ENCODE data around the gene MYPOP. TPM values are rescaled to one million over a fixed set of nuclear protein-coding genes. Genes with fewer than 3 reads are reported as not detected.

The MYPOP gene
- total RNA-seq, 1 experiment from 2014 or later = 9.0 TPM

GRCh38 chr19:45924891-45925447 lies 22.6 kb upstream of the MYPOP start:
- no peak overlapping the region for H3K27ac ChIP-seq (ENCODE audit: insufficient read length, low read depth, low read length)
- 0 out of 2 replicates have a peak, but pooled peaks cover 3% of the 10 kb centered on the region for H3K4me1 ChIP-seq (ENCODE audit: insufficient read depth, low read length)
- H3K9ac ChIP-seq (ENCODE audit: extremely low read depth, insufficient read length, low read length) = no peak overlapping the region
- no peak overlapping the region for H3K14ac ChIP-seq (ENCODE audit: insufficient read depth, low read length)
- Mint-ChIP-seq H3K4me3 (no peak overlapping the region), H3K36me3 (ENCODE audit: insufficient read depth in 1 of 3, low read depth in 3 of 3) (no peaks in the 10 kb centered on the region), H3K27ac (no peak overlapping the region), H3K4me1 (peaks cover 9 to 25% of the 10 kb centered on the region in 2 experiments), H3K9me3 (no peaks in the 10 kb centered on the region; a peak in 1 of 5 replicates), H3K27me3 (ENCODE audit: low read depth) (peaks cover 28% of the 10 kb centered on the region)
- H3K4me2 ChIP-seq (ENCODE audit: insufficient read depth, insufficient read length, low read length) = no peak overlapping the region
- TF ChIP-seq CTCF (conservative IDR thresholded peaks at IDR 0.05) = no peak
- no peak overlapping the region for H3T11ph ChIP-seq (ENCODE audit: low read length)
- no peak overlapping the region for H2BK20ac ChIP-seq (ENCODE audit: low read depth, low read length, poor library complexity, severe bottlenecking)
- no peak overlapping the region for H2AFZ ChIP-seq (ENCODE audit: low read length)
- H4K91ac ChIP-seq (ENCODE audit: insufficient read length, low read depth, low read length) = no peak overlapping the region
- H3K4ac ChIP-seq (ENCODE audit: low read depth, low read length) = no peak overlapping the region
- no peaks in the 10 kb centered on the region; the same call in 1 of the 2 replicates for H3K27me3 ChIP-seq (ENCODE audit: insufficient read depth, low read length)
- no peaks in the 10 kb centered on the region for H4K20me1 ChIP-seq (ENCODE audit: control insufficient read depth, insufficient read depth, insufficient read length)
- H4K8ac ChIP-seq (replicated peaks; ENCODE audit: insufficient read length, low read depth, low read length) = no peak overlapping the region
- no peak overlapping the region for H2BK12ac ChIP-seq (ENCODE audit: insufficient read length, low read depth, low read length)
- no peak overlapping the region for H2AK5ac ChIP-seq (ENCODE audit: insufficient read length, low read length)
- peaks cover 4% of the 10 kb centered on the region for H3K23me2 ChIP-seq (ENCODE audit: insufficient read length, low read depth, low read length, poor library complexity, severe bottlenecking)
- H2BK15ac ChIP-seq (ENCODE audit: low read depth, low read length) = no peak overlapping the region
- no peaks in the 10 kb centered on the region for H3K79me2 ChIP-seq (ENCODE audit: insufficient read depth, low read length)
- H3K18ac ChIP-seq (ENCODE audit: insufficient read length, low read depth, low read length) = no peak overlapping the region
- no CpG with 5 or more reads among the region's 6 CpGs for WGBS (ENCODE audit: extremely low coverage, insufficient read length, low lambda C conversion rate)
- H2BK5ac ChIP-seq (ENCODE audit: insufficient read length, low read length) = no peak overlapping the region
- no peaks in the 10 kb centered on the region for H3K79me1 ChIP-seq (ENCODE audit: insufficient read depth, low read depth, low read length, poor library complexity, severe bottlenecking)
- no peaks in the 10 kb centered on the region for H3K9me3 ChIP-seq (ENCODE audit: control insufficient read depth, low read depth, low read length)
- DNase-seq = no peak
- no peak overlapping the region for H3K23ac ChIP-seq (ENCODE audit: insufficient read length, low read depth, low read length)
- no peak overlapping the region for H3K56ac ChIP-seq (ENCODE audit: insufficient read length, low read depth, low read length)
- no peak overlapping the region for H2BK120ac ChIP-seq (ENCODE audit: low read depth, low read length, poor library complexity, severe bottlenecking)
- no peak overlapping the region for H4K5ac ChIP-seq (ENCODE audit: insufficient read length, low read depth, low read length)
